GM23338 (cell line): ENCODE results near the gene NEK7. TPM values are rescaled to one million over a fixed set of nuclear protein-coding genes. Genes with fewer than 3 reads are reported as not detected.

ENCODE experiments used
- ATAC-seq: fragments of 200-7000 bp; cut with Tn5 transposase; 3 replicates; pipeline ENCODE4 v1.9.1; 2020
- DNase-seq: peaks from one replicate; pipeline ENCODE4 v3.0.0-alpha.2; 2015; ENCODE audit warnings: low spot score
- H2AFZ ChIP-seq: fragments of 200-600 bp; sonication (generic); 2 replicates; pipeline ENCODE4 v1.8.0; 2016; ENCODE audit warnings: antibody characterized with exemption, mild to moderate bottlenecking, moderate library complexity
- H3F3A ChIP-seq: fragments of 200-600 bp; sonication (generic); replicated peaks from 2 replicates; pipeline ENCODE4 v1.8.0; 2017; ENCODE audit warnings: antibody characterized with exemption, mixed run types, low read depth
- H3K27ac ChIP-seq: fragments of 200-600 bp; sonication (generic); 2 replicates; pipeline ENCODE4 v1.6.1; 2016; ENCODE audit warnings: low read depth
- H3K27me3 ChIP-seq: fragments of 200-600 bp; sonication (generic); 2 replicates; pipeline ENCODE4 v1.8.0; 2016; ENCODE audit warnings: mild to moderate bottlenecking, mixed run types, moderate library complexity; ENCODE audit not compliant: insufficient read depth
- H3K36me3 ChIP-seq: fragments of 200-600 bp; sonication (generic); 2 replicates; pipeline ENCODE4 v1.8.0; 2016; ENCODE audit warnings: mild to moderate bottlenecking; ENCODE audit not compliant: insufficient read depth
- H3K4me1 ChIP-seq: fragments of 200-600 bp; sonication (generic); 2 replicates; pipeline ENCODE4 v1.8.0; 2016; ENCODE audit warnings: mild to moderate bottlenecking, moderate library complexity; ENCODE audit not compliant: insufficient read depth
- H3K4me2 ChIP-seq: fragments of 200-600 bp; sonication (generic); 2 replicates; pipeline ENCODE4 v1.7.1; 2017; ENCODE audit warnings: mixed run types
- H3K4me3 ChIP-seq: fragments of 200-600 bp; sonication (generic); 2 replicates; pipeline ENCODE4 v1.6.1; 2016; ENCODE audit warnings: mixed run types
- H3K79me2 ChIP-seq: fragments of 200-600 bp; sonication (generic); replicated peaks from 2 replicates; pipeline ENCODE4 v1.8.0; 2017; ENCODE audit warnings: mild to moderate bottlenecking; ENCODE audit not compliant: insufficient read depth
- H3K9me2 ChIP-seq: fragments of 200-600 bp; sonication (generic); 2 replicates; pipeline ENCODE4 v1.8.0; 2017; ENCODE audit not compliant: insufficient read depth
- H4K20me1 ChIP-seq: fragments of 200-600 bp; sonication (generic); replicated peaks from 2 replicates; pipeline ENCODE4 v1.8.0; 2017; ENCODE audit warnings: mild to moderate bottlenecking; ENCODE audit not compliant: insufficient read depth
- H3K27ac Mint-ChIP-seq: 2 replicates; pipeline ENCODE4 v1.8.0; 2020; ENCODE audit warnings: inconsistent platforms, mild to moderate bottlenecking, moderate library complexity, mixed read lengths
- H3K27me3 Mint-ChIP-seq: 3 replicates; pipeline ENCODE4 v1.8.0; 2022; ENCODE audit warnings: low read depth, mild to moderate bottlenecking, moderate library complexity, mixed read lengths, inconsistent platforms; ENCODE audit not compliant: insufficient read depth, poor library complexity
- H3K36me3 Mint-ChIP-seq: 3 replicates; pipeline ENCODE4 v1.8.0; 2021; ENCODE audit warnings: low read depth, mild to moderate bottlenecking, inconsistent platforms, moderate library complexity, mixed read lengths
- H3K4me1 Mint-ChIP-seq: 3 replicates; pipeline ENCODE4 v1.8.0; 2020; ENCODE audit warnings: mild to moderate bottlenecking, inconsistent platforms, mixed read lengths
- H3K4me3 Mint-ChIP-seq: 3 replicates; pipeline ENCODE4 v1.8.0; 2021; ENCODE audit warnings: moderate library complexity, mild to moderate bottlenecking, inconsistent platforms, mixed read lengths
- H3K9me3 Mint-ChIP-seq: 3 replicates; pipeline ENCODE4 v1.8.0; 2020; ENCODE audit warnings: moderate library complexity, mild to moderate bottlenecking, inconsistent platforms, mixed read lengths
- CTCF ChIP-seq, 2 experiments: fragments of 200-600 bp in 1 of 2; sonication (generic) in 1 of 2; conservative IDR thresholded peaks; 2 replicates each; pipeline versions ENCODE4 v1.5.1 to v1.6.1; 2016 to 2017; ENCODE audit warnings: antibody characterized with exemption in 2 of 2, low read depth in 2 of 2, mild to moderate bottlenecking in 2 of 2, moderate library complexity in 1 of 2
- EZH2 ChIP-seq: fragments of 200-600 bp; sonication (generic); IDR thresholded peaks from one replicate; pipeline ENCODE4 v1.8.0; 2017; ENCODE audit warnings: antibody characterized with exemption, mild to moderate bottlenecking, low read depth; ENCODE audit not compliant: unreplicated experiment
- EZH2phosphoT487 ChIP-seq: fragments of 200-600 bp; sonication (generic); IDR thresholded peaks from one replicate; pipeline ENCODE4 v1.8.1; 2018; ENCODE audit warnings: antibody characterized with exemption; ENCODE audit not compliant: unreplicated experiment
- JUNB ChIP-seq: IDR thresholded peaks from one replicate; pipeline ENCODE4 v1.6.1; 2016; ENCODE audit warnings: antibody characterized with exemption; ENCODE audit not compliant: unreplicated experiment
- POLR2AphosphoS5 ChIP-seq: IDR thresholded peaks from 2 replicates; pipeline ENCODE4 v1.6.1; 2016; ENCODE audit warnings: antibody characterized with exemption, low read depth
- STAT1 ChIP-seq: IDR thresholded peaks from one replicate; pipeline ENCODE4 v1.6.1; 2016; ENCODE audit warnings: antibody characterized with exemption; ENCODE audit not compliant: unreplicated experiment
- ZNF462 ChIP-seq: fragments of 250-450 bp; sonication (Bioruptor Pico); IDR thresholded peaks from 2 replicates; pipeline ENCODE4 v1.5.0; 2020; ENCODE audit warnings: mild to moderate bottlenecking, moderate library complexity
- polyA plus RNA-seq: library from polyadenylated mRNA; unstranded; fragments of >200 nt; fragmentation: Nextera tagmentation; extraction: Ambion mirVana; gene quantifications from 2 replicates; pipeline ENCODE4 v1.2.1, GENCODE V29; 2016
- total RNA-seq: library from RNA; depleted of rRNA; stranded (reverse); fragments of >200 nt; shearing (Covaris generic); gene quantifications from 2 replicates; pipeline ENCODE4 v1.2.3, GENCODE V29; 2014
- TF ChIP-seq, protein P1 (sequence below): IDR thresholded peaks from 2 replicates; pipeline ENCODE4 v1.6.1; 2016; ENCODE audit warnings: antibody characterized with exemption
- TF ChIP-seq, protein P2 (sequence below): IDR thresholded peaks from one replicate; pipeline ENCODE4 v1.6.1; 2018; ENCODE audit warnings: antibody characterized with exemption; ENCODE audit not compliant: unreplicated experiment

Gene NEK7
- total and polyA plus RNA-seq, 2 experiments from 2014 or later: 4.8 to 15.3 TPM

GRCh38 chr1:198174297-198174696 is 17.5 kb downstream of the NEK7 start:
- no peaks in the 10 kb centered on the region for H3K27me3 ChIP-seq
- no peak overlapping the region for H2AFZ ChIP-seq
- H3K27ac ChIP-seq: no peak overlapping the region
- H3K27ac Mint-ChIP-seq: no peak overlapping the region
- H3K4me2 ChIP-seq: no peak overlapping the region
- no peaks in the 10 kb centered on the region for H3K36me3 Mint-ChIP-seq
- H3K4me3 Mint-ChIP-seq: no peak overlapping the region
- no peaks in the 10 kb centered on the region for H3K27me3 Mint-ChIP-seq
- no peaks in the 10 kb centered on the region for H3K36me3 ChIP-seq
- H3K79me2 ChIP-seq: peaks cover 95% of the 10 kb centered on the region
- no peak for TF ChIP-seq EZH2phosphoT487
- TF ChIP-seq, protein P1, sequence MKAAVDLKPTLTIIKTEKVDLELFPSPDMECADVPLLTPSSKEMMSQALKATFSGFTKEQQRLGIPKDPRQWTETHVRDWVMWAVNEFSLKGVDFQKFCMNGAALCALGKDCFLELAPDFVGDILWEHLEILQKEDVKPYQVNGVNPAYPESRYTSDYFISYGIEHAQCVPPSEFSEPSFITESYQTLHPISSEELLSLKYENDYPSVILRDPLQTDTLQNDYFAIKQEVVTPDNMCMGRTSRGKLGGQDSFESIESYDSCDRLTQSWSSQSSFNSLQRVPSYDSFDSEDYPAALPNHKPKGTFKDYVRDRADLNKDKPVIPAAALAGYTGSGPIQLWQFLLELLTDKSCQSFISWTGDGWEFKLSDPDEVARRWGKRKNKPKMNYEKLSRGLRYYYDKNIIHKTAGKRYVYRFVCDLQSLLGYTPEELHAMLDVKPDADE: no peak
- TF ChIP-seq, protein P2, sequence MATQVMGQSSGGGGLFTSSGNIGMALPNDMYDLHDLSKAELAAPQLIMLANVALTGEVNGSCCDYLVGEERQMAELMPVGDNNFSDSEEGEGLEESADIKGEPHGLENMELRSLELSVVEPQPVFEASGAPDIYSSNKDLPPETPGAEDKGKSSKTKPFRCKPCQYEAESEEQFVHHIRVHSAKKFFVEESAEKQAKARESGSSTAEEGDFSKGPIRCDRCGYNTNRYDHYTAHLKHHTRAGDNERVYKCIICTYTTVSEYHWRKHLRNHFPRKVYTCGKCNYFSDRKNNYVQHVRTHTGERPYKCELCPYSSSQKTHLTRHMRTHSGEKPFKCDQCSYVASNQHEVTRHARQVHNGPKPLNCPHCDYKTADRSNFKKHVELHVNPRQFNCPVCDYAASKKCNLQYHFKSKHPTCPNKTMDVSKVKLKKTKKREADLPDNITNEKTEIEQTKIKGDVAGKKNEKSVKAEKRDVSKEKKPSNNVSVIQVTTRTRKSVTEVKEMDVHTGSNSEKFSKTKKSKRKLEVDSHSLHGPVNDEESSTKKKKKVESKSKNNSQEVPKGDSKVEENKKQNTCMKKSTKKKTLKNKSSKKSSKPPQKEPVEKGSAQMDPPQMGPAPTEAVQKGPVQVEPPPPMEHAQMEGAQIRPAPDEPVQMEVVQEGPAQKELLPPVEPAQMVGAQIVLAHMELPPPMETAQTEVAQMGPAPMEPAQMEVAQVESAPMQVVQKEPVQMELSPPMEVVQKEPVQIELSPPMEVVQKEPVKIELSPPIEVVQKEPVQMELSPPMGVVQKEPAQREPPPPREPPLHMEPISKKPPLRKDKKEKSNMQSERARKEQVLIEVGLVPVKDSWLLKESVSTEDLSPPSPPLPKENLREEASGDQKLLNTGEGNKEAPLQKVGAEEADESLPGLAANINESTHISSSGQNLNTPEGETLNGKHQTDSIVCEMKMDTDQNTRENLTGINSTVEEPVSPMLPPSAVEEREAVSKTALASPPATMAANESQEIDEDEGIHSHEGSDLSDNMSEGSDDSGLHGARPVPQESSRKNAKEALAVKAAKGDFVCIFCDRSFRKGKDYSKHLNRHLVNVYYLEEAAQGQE: no peak
- TF ChIP-seq STAT1: no peak
- TF ChIP-seq POLR2AphosphoS5: no peak
- no peak for TF ChIP-seq JUNB
- no peak for TF ChIP-seq EZH2
- no peaks in the 10 kb centered on the region for H4K20me1 ChIP-seq
- no peaks in the 10 kb centered on the region for H3F3A ChIP-seq
- H3K9me3 Mint-ChIP-seq: no peaks in the 10 kb centered on the region
- peaks cover 9% of the 10 kb centered on the region for H3K4me1 ChIP-seq
- ATAC-seq (no peak), DNase-seq (no peak)
- H3K4me1 Mint-ChIP-seq: peaks cover 36% of the 10 kb centered on the region
- H3K9me2 ChIP-seq: no peaks in the 10 kb centered on the region
- H3K4me3 ChIP-seq: no peak overlapping the region

DNA sequence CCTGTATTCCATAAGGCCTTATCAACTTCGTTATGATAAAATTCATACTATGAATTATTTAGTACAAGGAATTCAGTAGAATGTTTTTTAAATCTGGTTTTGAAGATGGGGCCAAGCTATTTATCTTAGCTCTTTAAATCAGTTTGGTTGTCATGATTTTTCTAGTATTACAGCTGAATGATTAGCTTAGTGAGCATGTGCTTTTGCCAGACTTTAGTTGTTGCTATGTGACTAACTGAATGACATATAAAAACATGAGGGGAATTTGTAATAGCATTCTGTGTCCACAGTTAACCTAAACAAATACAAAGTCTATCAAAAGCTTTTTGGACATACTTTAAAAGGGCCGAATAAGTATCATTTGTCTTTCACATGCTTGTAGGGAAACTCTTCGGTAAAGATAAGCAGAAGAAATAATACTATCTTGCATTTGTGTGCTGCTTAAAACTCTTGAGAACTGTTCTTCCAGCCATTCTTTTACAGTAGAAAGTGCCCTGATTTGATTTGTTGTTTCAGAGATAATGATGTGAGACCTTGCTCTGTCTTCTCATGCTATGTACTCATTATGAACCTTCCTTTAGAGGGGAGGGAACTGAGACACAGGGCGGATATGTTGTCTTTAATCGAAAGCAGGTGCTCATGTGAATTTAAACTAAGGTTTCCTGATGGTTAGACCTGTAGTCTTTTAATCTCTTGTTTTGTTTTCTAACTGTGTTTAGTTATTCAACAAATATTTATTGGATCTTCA is 18.8 kb downstream of the NEK7 start:
- ATAC-seq (no peak), DNase-seq (no peak)
- Mint-ChIP-seq H3K4me1 (peaks cover 40% of the 10 kb centered on the region), H3K27ac (no peak overlapping the region), H3K9me3 (no peaks in the 10 kb centered on the region), H3K27me3 (no peaks in the 10 kb centered on the region), H3K4me3 (no peak overlapping the region), H3K36me3 (no peaks in the 10 kb centered on the region)
- H2AFZ ChIP-seq: no peak overlapping the region
- H3K4me3 ChIP-seq: no peak overlapping the region
- H3K27me3 ChIP-seq: no peaks in the 10 kb centered on the region
- peaks cover 95% of the 10 kb centered on the region for H3K79me2 ChIP-seq
- H3K27ac ChIP-seq: no peak overlapping the region
- H3F3A ChIP-seq: no peaks in the 10 kb centered on the region
- no peak overlapping the region for H3K4me2 ChIP-seq
- H3K4me1 ChIP-seq: peaks cover 17% of the 10 kb centered on the region
- no peaks in the 10 kb centered on the region for H3K36me3 ChIP-seq
- no peaks in the 10 kb centered on the region for H4K20me1 ChIP-seq
- no peaks in the 10 kb centered on the region for H3K9me2 ChIP-seq
- TF ChIP-seq EZH2: no peak
- no peak for TF ChIP-seq CTCF (conservative IDR thresholded peaks at IDR 0.05; ENCODE audit: low read depth in 2 of 2)
- TF ChIP-seq ZNF462 (CRISPR knock-in tag): no peak
